DND-41 (cell line): ENCODE data around the gene HOXC11.

Experiments used
- CTCF ChIP-seq: IDR thresholded peaks from 2 replicates; pipeline ENCODE4 v1.5.1; 2012; ENCODE audit warnings: borderline replicate concordance, low read length, moderate library complexity, mild to moderate bottlenecking; ENCODE audit not compliant: poor library complexity, severe bottlenecking; ENCODE audit errors: extremely low read depth
- EZH2 ChIP-seq: IDR thresholded peaks from 3 replicates; pipeline ENCODE4 v1.6.1; 2012; ENCODE audit warnings: borderline replicate concordance, low read depth, mild to moderate bottlenecking, moderate library complexity, low read length, inconsistent platforms; ENCODE audit not compliant: severe bottlenecking

DNA sequence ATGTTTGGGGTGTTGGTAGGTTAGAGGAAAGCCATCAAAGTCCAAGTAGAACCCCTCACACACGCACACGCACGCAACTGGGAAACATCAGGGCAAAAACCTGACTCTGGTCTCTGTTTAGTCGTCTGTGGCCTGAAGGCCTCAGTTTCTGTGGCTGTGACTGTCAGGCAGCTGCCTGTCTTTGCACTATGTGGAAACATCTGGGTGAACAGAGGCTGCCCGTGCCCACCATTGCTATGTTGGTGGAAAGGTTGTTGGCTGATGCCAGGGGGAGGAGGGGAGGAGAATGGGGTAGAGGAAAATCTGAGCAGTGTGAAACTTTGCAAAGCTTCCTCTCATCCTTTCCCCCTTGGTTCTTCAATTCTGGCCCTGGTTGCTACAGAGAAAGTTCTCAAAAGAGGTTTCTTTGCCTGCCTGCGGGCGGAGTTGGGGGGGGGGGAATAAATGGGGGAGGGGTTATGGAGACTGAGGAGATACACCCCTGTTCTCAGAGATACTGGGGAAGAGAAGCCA lies 19.5 kb downstream of the HOXC11 start:
- TF ChIP-seq CTCF (no peak), EZH2 (no peak)
